Adrenal gland (tissue), 12 donors: Measurements from ENCODE around the gene CASTOR1. TPM values are rescaled to one million over a fixed set of nuclear protein-coding genes. Genes with fewer than 3 reads are reported as not detected.

Source experiments
- DNase-seq, 7 donors: peaks; one replicate each; pipeline ENCODE4 v3.0.0-alpha.2; 2019 to 2020
- H3K27ac ChIP-seq, 5 donors: fragments of 200-600 bp; sonication (generic) in 4 of 5; 1 replicate in 3 of 5; 2 replicates in 2 of 5; pipeline versions ENCODE4 v1.5.1 to v1.8.0; 2016 to 2020; ENCODE audit warnings: mild to moderate bottlenecking in 1 of 5
- H3K27me3 ChIP-seq: fragments of 200-600 bp; 2 replicates; pipeline ENCODE4 v1.8.0; 2021
- H3K36me3 ChIP-seq, 2 donors: fragments of 200-600 bp; replicated peaks in 1 of 2; 1 replicate in 1 of 2; 2 replicates in 1 of 2; pipeline versions ENCODE4 v1.5.1 to v1.8.0; 2018 to 2022
- H3K4me1 ChIP-seq, 2 donors: fragments of 200-600 bp; replicated peaks in 1 of 2; 1 replicate in 1 of 2; 2 replicates in 1 of 2; pipeline versions ENCODE4 v1.5.1 to v1.8.0; 2018 to 2021
- H3K4me3 ChIP-seq, 4 donors: fragments of 200-600 bp; sonication (generic) in 3 of 4; one replicate each; pipeline ENCODE4 v1.5.1; 2016 to 2018
- H3K9me3 ChIP-seq, 3 donors: fragments of 200-600 bp; sonication (generic) in 1 of 3; replicated peaks in 1 of 3; 1 replicate in 2 of 3; 2 replicates in 1 of 3; pipeline versions ENCODE4 v1.5.1 to v1.8.0; 2016 to 2021
- POLR2A ChIP-seq, 2 donors: fragments of 450-650 bp; IDR thresholded peaks; one replicate each; pipeline ENCODE4 v1.6.1; 2017; ENCODE audit warnings: antibody characterized with exemption in 2 of 2, mild to moderate bottlenecking in 2 of 2, moderate library complexity in 1 of 2
- WGBS, 4 donors: extraction: QIAGEN DNeasy Blood & Tissue Kit in 2 of 4; methylation state at CpG; one replicate each; pipeline versions ENCODE4 v1.1.5 to v1.1.7; 2013 to 2017; 5-methylcytosine and 5-hydroxymethylcytosine counted together
- intact Hi-C, 2 donors: fragments of 100-400 bp; cut with DNase I; formaldehyde crosslinking; loops; one replicate each; pipeline versions ENCODE4 v1.14.1 to v1.15.0; 2022 to 2023
- polyA plus RNA-seq, 3 donors: library from polyadenylated mRNA; stranded (reverse); fragments of 200-250 nt in 2 of 3; fragments of 350-450 nt in 1 of 3; fragmentation: Illumina TruSeq in 1 of 3; extraction: RNeasy Lipid Tissue Mini Kit (QIAGEN cat#74804) in 1 of 3; gene quantifications; one replicate each; pipeline ENCODE4 v1.2.3, GENCODE V29; 2013 to 2014
- total RNA-seq, 9 donors: library from RNA; depleted of rRNA in 4 of 9; stranded (reverse); fragments of >200 nt in 4 of 9; fragments of 120-200 nt in 1 of 9; fragmentation: NEBNext Ultra II Directional in 1 of 9; extraction: Animal tissue kit (Norgen Biotek cat#: 25700) in 1 of 9; gene quantifications; one replicate each; pipeline versions ENCODE4 v1.1.0 to v1.2.4, GENCODE V29; 2013 to 2023
- TF ChIP-seq, protein P1 (sequence below), 6 experiments: fragments of 450-650 bp in 4 of 6; fragments of 200-600 bp in 2 of 6; sonication (generic) in 1 of 6; IDR thresholded peaks; 1 replicate in 5 of 6; 2 replicates in 1 of 6; pipeline versions ENCODE4 v1.5.1 to v1.8.0; 2016 to 2021; ENCODE audit warnings: antibody characterized with exemption in 6 of 6, mild to moderate bottlenecking in 2 of 6, moderate library complexity in 1 of 6
- donor health status: healthy with polysubstance abuse.
- donor health status: Bipolar disorder and iron deficiency.
- donor health status: DM: yes; HTN: yes; CAD: no.
- donor health status: DM: no; HTN: no; CAD: no.
- donor health status: DM: no; HTN: no; CAD: no.
- donor health status: DM: yes; HTN: yes; CAD: no.

The CASTOR1 gene
- total and polyA plus RNA-seq, 12 donors = 2.4 to 20.1 (median 15.0) TPM

DNA sequence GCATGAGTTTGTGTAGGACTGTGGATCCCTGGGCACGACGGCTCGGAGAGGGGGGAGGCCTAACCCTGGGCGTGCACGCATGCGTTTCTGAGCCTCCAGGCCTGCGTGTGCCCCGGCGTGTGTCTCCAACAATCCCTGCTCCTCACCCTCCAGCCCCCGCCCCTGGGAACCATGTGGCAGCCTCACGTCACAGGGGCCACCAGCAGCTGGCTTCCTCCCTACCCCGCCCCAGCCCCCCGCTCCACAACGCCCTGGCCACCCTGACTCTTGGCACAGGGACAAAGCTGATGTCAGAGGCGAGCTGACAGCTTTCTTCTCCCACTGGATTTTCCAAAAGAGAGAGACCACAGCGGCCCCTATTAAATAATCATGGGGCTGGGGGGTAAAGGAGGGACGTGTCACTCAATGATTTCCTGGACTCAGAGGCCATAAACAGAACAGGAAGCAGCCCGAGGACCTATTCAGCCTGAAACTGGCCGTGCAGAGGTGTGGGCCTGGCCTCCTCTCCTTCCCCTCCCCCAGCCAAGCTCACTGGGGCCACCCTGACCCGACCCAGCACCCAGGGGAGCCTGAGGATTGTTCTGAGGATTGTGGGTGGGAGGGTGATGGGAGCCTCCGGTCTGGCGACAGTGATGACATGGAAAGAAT, 36.0 kb downstream of the CASTOR1 start:
- 48 to 63% (median 52%) methylated on average over 6 to 22 of the region's 22 CpGs for WGBS, 4 donors
- Histone ChIP-seq H3K9me3 (no peaks in the 10 kb centered on the region), H3K36me3 (no peaks in the 10 kb centered on the region), H3K27ac (no peak overlapping the region), H3K4me3 (no peak overlapping the region), H3K4me1 (peaks cover 8 to 10% of the 10 kb centered on the region in 2 donors), H3K27me3 (no peaks in the 10 kb centered on the region)
- no peak for DNase-seq
- no peak for TF ChIP-seq POLR2A (IDR thresholded peaks at IDR 0.05)
- TF ChIP-seq, protein P1, sequence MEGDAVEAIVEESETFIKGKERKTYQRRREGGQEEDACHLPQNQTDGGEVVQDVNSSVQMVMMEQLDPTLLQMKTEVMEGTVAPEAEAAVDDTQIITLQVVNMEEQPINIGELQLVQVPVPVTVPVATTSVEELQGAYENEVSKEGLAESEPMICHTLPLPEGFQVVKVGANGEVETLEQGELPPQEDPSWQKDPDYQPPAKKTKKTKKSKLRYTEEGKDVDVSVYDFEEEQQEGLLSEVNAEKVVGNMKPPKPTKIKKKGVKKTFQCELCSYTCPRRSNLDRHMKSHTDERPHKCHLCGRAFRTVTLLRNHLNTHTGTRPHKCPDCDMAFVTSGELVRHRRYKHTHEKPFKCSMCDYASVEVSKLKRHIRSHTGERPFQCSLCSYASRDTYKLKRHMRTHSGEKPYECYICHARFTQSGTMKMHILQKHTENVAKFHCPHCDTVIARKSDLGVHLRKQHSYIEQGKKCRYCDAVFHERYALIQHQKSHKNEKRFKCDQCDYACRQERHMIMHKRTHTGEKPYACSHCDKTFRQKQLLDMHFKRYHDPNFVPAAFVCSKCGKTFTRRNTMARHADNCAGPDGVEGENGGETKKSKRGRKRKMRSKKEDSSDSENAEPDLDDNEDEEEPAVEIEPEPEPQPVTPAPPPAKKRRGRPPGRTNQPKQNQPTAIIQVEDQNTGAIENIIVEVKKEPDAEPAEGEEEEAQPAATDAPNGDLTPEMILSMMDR (IDR thresholded peaks at IDR 0.05) = no peak
- intact Hi-C loops = no loop called here

DNA sequence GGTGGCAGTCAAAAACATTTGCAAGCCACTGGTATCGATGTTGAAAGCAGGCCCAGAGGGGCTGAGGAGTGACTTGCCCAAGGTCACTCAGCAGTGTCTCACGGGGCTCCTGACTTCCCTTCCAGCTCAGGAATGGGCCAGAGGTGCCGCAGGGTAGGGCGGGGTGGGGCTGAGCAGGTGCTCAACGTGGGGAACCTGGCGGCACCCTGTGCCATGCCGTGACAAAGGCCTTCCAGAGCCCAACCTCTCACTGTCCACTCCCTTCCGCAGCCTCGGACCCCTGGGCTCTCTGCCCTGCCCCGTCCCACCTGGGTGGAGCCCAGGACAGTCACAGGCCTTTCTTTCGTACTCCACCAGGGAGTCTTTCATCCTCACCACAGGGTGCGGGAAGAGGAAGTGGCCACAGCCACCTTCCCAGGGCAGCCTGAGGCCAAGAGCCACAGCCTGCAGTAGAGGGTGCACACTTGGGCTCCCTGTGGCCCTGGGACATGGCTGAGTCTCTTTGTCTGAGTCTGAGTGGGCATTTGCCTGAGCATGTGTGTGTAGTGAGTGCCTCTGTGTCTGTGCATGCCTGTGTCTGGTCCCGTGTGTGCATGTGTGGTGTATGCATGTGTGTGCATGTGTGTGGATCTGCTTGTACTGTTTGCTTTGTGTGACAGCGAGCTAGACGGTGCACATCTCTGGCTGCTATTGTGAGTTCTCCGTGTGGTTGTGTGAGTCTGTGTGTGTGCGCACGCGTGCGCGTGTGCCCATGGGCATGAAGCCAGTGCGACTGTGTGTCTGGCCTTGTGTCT, 36.7 kb downstream of the CASTOR1 start:
- H3K27me3 ChIP-seq = no peaks in the 10 kb centered on the region
- no peaks in the 10 kb centered on the region for H3K36me3 ChIP-seq
- peaks cover 8 to 10% of the 10 kb centered on the region in 2 donors for H3K4me1 ChIP-seq
- DNase-seq = no peak
- TF ChIP-seq POLR2A (IDR thresholded peaks at IDR 0.05) = no peak
- TF ChIP-seq, protein P1 (IDR thresholded peaks at IDR 0.05) = no peak
- H3K9me3 ChIP-seq = no peaks in the 10 kb centered on the region
- no peak overlapping the region for H3K4me3 ChIP-seq
- WGBS, 4 donors = 76 to 100% (median 80%) methylated on average over 1 to 22 of the region's 22 CpGs
- intact Hi-C loops = no loop called here
- no peak overlapping the region for H3K27ac ChIP-seq

DNA sequence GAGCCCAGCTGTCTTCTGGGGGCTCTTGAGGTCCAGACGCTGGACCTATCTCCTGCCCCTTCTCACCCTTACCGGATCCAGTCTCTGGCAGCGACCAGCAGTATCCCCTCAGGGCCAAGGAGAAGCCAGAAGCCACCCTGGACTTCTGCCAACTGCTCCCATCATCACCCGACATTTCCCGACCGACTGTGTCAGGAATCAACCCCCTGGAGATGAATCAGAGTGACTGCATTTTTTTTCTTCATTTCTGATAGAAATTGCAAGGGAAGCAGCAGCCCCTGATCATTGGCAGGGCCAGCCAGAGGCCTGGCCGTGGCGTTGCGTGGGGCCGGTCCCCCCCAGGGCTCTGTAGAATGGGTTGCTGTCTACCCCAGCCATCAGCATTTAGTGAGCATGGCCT, 37.6 kb downstream of the CASTOR1 start:
- TF ChIP-seq POLR2A (IDR thresholded peaks at IDR 0.05) = no peak
- TF ChIP-seq, protein P1 (IDR thresholded peaks at IDR 0.05) = no peak
- H3K27me3 ChIP-seq = no peaks in the 10 kb centered on the region
- peaks cover 8 to 15% of the 10 kb centered on the region in 2 donors for H3K4me1 ChIP-seq
- no peaks in the 10 kb centered on the region for H3K9me3 ChIP-seq
- 38 to 77% (median 73%) methylated on average over 5 to 10 of the region's 10 CpGs for WGBS, 4 donors
- H3K4me3 ChIP-seq = no peak overlapping the region
- no peak for DNase-seq
- H3K36me3 ChIP-seq = no peaks in the 10 kb centered on the region
- H3K27ac ChIP-seq = no peak overlapping the region
- intact Hi-C loops = no loop called here

DNA sequence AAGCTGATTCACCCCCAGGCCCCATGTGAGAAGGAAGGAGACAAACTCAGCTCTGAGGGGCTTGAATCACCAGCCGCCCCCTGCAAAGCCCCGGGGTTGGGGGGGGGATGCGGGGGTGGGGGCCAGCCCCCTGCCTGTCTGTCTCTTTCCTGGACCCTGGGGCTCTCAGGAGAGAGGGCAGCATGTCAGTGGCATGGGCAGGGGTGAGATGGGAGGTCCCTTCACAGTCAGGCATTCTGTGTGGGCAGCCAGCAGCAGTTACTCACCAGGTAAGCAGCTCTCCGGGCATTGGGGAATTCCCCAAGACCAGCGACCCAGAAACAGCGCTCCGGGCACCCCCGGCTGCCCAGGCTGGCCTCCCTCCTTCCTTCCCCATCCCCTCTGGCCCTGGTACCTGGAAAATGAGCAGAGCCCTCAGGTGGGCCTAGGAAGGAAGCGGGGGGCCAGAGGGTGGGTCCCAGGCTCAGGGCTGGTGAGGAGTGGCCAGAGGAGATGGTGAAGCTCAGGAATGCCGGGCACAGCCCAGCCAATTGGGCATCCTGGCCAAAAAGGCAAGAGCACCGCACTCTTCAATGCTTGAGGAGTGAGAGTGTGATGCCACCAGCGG, 38.5 kb downstream of the CASTOR1 start:
- peaks cover 7 to 14% of the 10 kb centered on the region in 2 donors for H3K4me1 ChIP-seq
- no peak overlapping the region for H3K27ac ChIP-seq
- WGBS, 4 donors = 58 to 88% (median 75%) methylated on average over 3 to 12 of the region's 12 CpGs
- TF ChIP-seq, protein P1 (IDR thresholded peaks at IDR 0.05) = no peak
- no peak for TF ChIP-seq POLR2A (IDR thresholded peaks at IDR 0.05)
- H3K36me3 ChIP-seq = no peaks in the 10 kb centered on the region
- no peak for DNase-seq
- intact Hi-C loops = no loop called here
- no peaks in the 10 kb centered on the region for H3K27me3 ChIP-seq
- no peaks in the 10 kb centered on the region for H3K9me3 ChIP-seq
- no peak overlapping the region for H3K4me3 ChIP-seq
